ENCODE measurements around the gene CPAMD8.

The CPAMD8 gene

GRCh38 chr19:17026706-17027534, at the start of gene CPAMD8:
Gene CPAMD8, minus strand, starts transcription at chr19:17026810. Its CDS starts 168 bp downstream, at chr19:17026642.
- no peak for DNase-seq

- peak; percentile 17 to 65 (median 43) for DNase-seq
These were observed 49.4 kb upstream of the CPAMD8 start for GRCh38 chr19:17075864-17076542.

- peak; percentile 97 to 99 (median 99) for DNase-seq
These were observed 48.6 kb upstream of the CPAMD8 start, which contains the start of the genes HAUS8 and MYO9B for GRCh38 chr19:17075035-17075863. Gene HAUS8, minus strand, starts transcription at chr19:17075452. Its CDS starts 30 bp downstream, at chr19:17075422. Gene MYO9B, plus strand, starts transcription at chr19:17075777. Its CDS starts 25,941 bp downstream, at chr19:17101718.

GRCh38 chr19:17074634-17075034, 48.0 kb upstream of the CPAMD8 start:
- no peak for DNase-seq

GRCh38 chr19:17073869-17074633, 47.4 kb upstream of the CPAMD8 start:
- peak in 2 of 6 experiments; percentile 29 to 34 for DNase-seq

GRCh38 chr19:17070912-17071311, 44.3 kb upstream of the CPAMD8 start:
- DNase-seq, result no peak

- no peak for DNase-seq
These were observed 43.8 kb upstream of the CPAMD8 start for GRCh38 chr19:17070421-17070820.

GRCh38 chr19:17069193-17069592, 42.6 kb upstream of the CPAMD8 start:
- DNase-seq, result no peak

- no peak for DNase-seq
These were observed 36.8 kb upstream of the CPAMD8 start for GRCh38 chr19:17063428-17063827.

GRCh38 chr19:17061691-17062090, 35.1 kb upstream of the CPAMD8 start:
- DNase-seq, result no peak

GRCh38 chr19:17061205-17061604, 34.6 kb upstream of the CPAMD8 start:
- DNase-seq, result no peak

GRCh38 chr19:17060802-17061201, 34.2 kb upstream of the CPAMD8 start:
- no peak for DNase-seq

- no peak for DNase-seq
These were observed 31.6 kb upstream of the CPAMD8 start for GRCh38 chr19:17058236-17058635.

- DNase-seq, result no peak
These were observed 29.0 kb upstream of the CPAMD8 start for GRCh38 chr19:17055636-17056035.

GRCh38 chr19:17054746-17055145, 28.1 kb upstream of the CPAMD8 start:
- DNase-seq, result no peak

- peak in 5 of 6 experiments; percentile 9 to 43 (median 20) for DNase-seq
These were observed 25.8 kb upstream of the CPAMD8 start for GRCh38 chr19:17052439-17052838.

- no peak for DNase-seq
These were observed 23.2 kb upstream of the CPAMD8 start for GRCh38 chr19:17049711-17050280.

GRCh38 chr19:17048885-17049453, 22.4 kb upstream of the CPAMD8 start:
- DNase-seq, result no peak

GRCh38 chr19:17045907-17046502, 19.4 kb upstream of the CPAMD8 start:
- no peak for DNase-seq

- DNase-seq, result no peak
These were observed 17.1 kb upstream of the CPAMD8 start for GRCh38 chr19:17043744-17044143.

GRCh38 chr19:17041976-17042375, 15.4 kb upstream of the CPAMD8 start:
- no peak for DNase-seq

Data from stimulated activated naive CD4-positive, alpha-beta T cell (primary cell).